Colonic mucosa (tissue), 4 donors: ENCODE results near the gene ARL6. TPM values are rescaled to one million over a fixed set of nuclear protein-coding genes. Genes with fewer than 3 reads are reported as not detected.
"Not testable (repeated sequence)": the region's sequence is repeated elsewhere in the genome, so short reads cannot be mapped to it uniquely, and the experiment has no call there.

Source experiments
- DNase-seq: peaks from one replicate; pipeline ENCODE4 v3.0.0-alpha.2; 2020
- H3K27ac ChIP-seq: fragments of 200-600 bp; one replicate; pipeline ENCODE4 v1.8.0; 2021
- H3K27me3 ChIP-seq: fragments of 200-600 bp; one replicate; pipeline ENCODE4 v1.8.0; 2021
- H3K36me3 ChIP-seq: fragments of 200-600 bp; one replicate; pipeline ENCODE4 v1.8.0; 2021
- H3K4me1 ChIP-seq: fragments of 200-600 bp; one replicate; pipeline ENCODE4 v1.8.0; 2021; ENCODE audit warnings: mild to moderate bottlenecking
- H3K4me3 ChIP-seq: fragments of 200-600 bp; one replicate; pipeline ENCODE4 v1.8.0; 2021
- H3K9ac ChIP-seq, 2 donors: one replicate each; pipeline ENCODE4 v1.7.0; 2013; ENCODE audit warnings: control low read depth in 2 of 2, low read depth in 2 of 2, low read length in 2 of 2
- H3K9me3 ChIP-seq: fragments of 200-600 bp; one replicate; pipeline ENCODE4 v1.8.0; 2021
- intact Hi-C: fragments of 100-400 bp; cut with DNase I; formaldehyde crosslinking; loops from one replicate; pipeline ENCODE4 v1.14.1; 2022
- total RNA-seq, 2 donors: library from RNA; stranded (reverse); fragmentation: NEBNext Ultra II Directional in 1 of 2; extraction: Animal tissue kit (Norgen Biotek cat#: 25700) in 1 of 2; gene quantifications; one replicate each; pipeline ENCODE4 v1.2.1, GENCODE V29; 2021
- TF ChIP-seq, protein P1 (sequence below): fragments of 200-600 bp; IDR thresholded peaks from one replicate; pipeline ENCODE4 v1.8.0; 2022; ENCODE audit warnings: antibody characterized with exemption, mild to moderate bottlenecking
- donor health status: healthy.
- donor health status: DM: no; HTN: no; CAD: no.
- donor health status: DM: no; HTN: no; CAD: no.

ARL6 gene
- total RNA-seq, 2 donors from 2014 or later, result 2.8 to 3.5 TPM

- TF ChIP-seq, protein P1, sequence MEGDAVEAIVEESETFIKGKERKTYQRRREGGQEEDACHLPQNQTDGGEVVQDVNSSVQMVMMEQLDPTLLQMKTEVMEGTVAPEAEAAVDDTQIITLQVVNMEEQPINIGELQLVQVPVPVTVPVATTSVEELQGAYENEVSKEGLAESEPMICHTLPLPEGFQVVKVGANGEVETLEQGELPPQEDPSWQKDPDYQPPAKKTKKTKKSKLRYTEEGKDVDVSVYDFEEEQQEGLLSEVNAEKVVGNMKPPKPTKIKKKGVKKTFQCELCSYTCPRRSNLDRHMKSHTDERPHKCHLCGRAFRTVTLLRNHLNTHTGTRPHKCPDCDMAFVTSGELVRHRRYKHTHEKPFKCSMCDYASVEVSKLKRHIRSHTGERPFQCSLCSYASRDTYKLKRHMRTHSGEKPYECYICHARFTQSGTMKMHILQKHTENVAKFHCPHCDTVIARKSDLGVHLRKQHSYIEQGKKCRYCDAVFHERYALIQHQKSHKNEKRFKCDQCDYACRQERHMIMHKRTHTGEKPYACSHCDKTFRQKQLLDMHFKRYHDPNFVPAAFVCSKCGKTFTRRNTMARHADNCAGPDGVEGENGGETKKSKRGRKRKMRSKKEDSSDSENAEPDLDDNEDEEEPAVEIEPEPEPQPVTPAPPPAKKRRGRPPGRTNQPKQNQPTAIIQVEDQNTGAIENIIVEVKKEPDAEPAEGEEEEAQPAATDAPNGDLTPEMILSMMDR, result no peak
- no peak overlapping the region for H3K27ac ChIP-seq
- no peaks in the 10 kb centered on the region for H3K9me3 ChIP-seq
- no peaks in the 10 kb centered on the region for H3K27me3 ChIP-seq
- no peaks in the 10 kb centered on the region for H3K4me1 ChIP-seq
- intact Hi-C loops, result loop anchor here (10.0 kb wide), 1 partner anchor 147 kb away; the partner anchor contains the start of gene RIOX2
- DNase-seq, result no peak
- H3K36me3 ChIP-seq, result no peaks in the 10 kb centered on the region
- H3K4me3 ChIP-seq, result no peak overlapping the region
- H3K9ac ChIP-seq, result no peak overlapping the region
Measured at GRCh38 chr3:97827741-97828471, 63.3 kb downstream of the ARL6 start.

- H3K9me3 ChIP-seq, result no peaks in the 10 kb centered on the region
- H3K27ac ChIP-seq, result no peak overlapping the region
- no peak overlapping the region for H3K9ac ChIP-seq
- intact Hi-C loops, result loop anchor here (10.0 kb wide), 1 partner anchor 146 kb away; the partner anchor contains the start of gene RIOX2
- no peak overlapping the region for H3K4me3 ChIP-seq
- no peaks in the 10 kb centered on the region for H3K36me3 ChIP-seq
- H3K27me3 ChIP-seq, result no peaks in the 10 kb centered on the region
- H3K4me1 ChIP-seq, result no peaks in the 10 kb centered on the region
- TF ChIP-seq, protein P1, result no peak
- DNase-seq, result no peak
Measured at GRCh38 chr3:97829198-97829597, 64.6 kb downstream of the ARL6 start.

GRCh38 chr3:97830638-97831037 lies 66.1 kb downstream of the ARL6 start:
- Histone ChIP-seq H3K4me1 (no peaks in the 10 kb centered on the region), H3K27me3 (no peaks in the 10 kb centered on the region), H3K9ac (no peak overlapping the region), H3K36me3 (no peaks in the 10 kb centered on the region), H3K4me3 (no peak overlapping the region), H3K27ac (no peak overlapping the region), H3K9me3 (no peaks in the 10 kb centered on the region)
- intact Hi-C loops, result no loop called here
- no peak for DNase-seq
- TF ChIP-seq, protein P1, result no peak

DNA sequence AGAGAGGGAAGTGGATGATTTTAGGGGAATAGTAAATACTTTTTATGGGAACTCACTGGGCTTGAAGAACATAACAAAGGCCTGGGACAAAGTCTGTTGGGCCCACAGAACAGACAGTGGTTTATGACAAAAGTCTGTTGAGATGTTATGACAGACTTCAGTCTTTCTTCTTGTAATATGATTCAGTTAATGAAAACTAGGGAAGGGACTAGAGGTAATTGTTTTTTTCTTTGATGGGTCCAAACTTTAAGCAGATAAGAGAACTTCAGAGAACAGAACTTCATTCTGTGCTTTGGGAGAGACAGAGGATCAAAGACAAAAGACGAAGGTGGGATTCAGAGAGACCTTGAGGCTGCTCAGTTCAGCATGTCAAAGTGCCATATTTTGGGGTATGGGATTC lies 66.6 kb downstream of the ARL6 start:
- DNase-seq, result no peak
- Histone ChIP-seq H3K4me1 (no peaks in the 10 kb centered on the region), H3K4me3 (no peak overlapping the region), H3K9me3 (no peaks in the 10 kb centered on the region), H3K27me3 (no peaks in the 10 kb centered on the region), H3K9ac (no peak overlapping the region), H3K27ac (no peak overlapping the region), H3K36me3 (no peaks in the 10 kb centered on the region)
- intact Hi-C loops, result no loop called here
- TF ChIP-seq, protein P1, result no peak

DNA sequence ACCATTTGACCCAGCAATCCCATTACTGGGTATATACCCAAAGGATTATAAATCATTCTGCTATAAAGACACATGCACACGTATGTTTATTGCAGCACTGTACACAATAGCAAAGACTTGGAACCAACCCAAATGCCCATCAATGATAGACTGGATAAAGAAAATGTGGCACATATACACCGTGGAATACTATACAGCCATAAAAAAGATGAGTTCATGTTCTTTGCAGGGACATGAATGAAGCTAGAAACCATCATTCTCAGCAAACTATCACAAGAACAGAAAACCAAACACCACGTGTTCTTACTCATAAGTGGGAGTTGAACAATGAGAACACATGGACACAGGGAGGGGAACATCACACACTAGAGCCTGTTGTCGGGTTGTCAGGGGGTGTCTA lies 68.6 kb downstream of the ARL6 start:
- H3K4me1 ChIP-seq, H3K27me3 ChIP-seq, H3K36me3 ChIP-seq, H3K4me3 ChIP-seq, DNase-seq, intact Hi-C loops, H3K27ac ChIP-seq, H3K9ac ChIP-seq, H3K9me3 ChIP-seq: not testable (repeated sequence)

DNA sequence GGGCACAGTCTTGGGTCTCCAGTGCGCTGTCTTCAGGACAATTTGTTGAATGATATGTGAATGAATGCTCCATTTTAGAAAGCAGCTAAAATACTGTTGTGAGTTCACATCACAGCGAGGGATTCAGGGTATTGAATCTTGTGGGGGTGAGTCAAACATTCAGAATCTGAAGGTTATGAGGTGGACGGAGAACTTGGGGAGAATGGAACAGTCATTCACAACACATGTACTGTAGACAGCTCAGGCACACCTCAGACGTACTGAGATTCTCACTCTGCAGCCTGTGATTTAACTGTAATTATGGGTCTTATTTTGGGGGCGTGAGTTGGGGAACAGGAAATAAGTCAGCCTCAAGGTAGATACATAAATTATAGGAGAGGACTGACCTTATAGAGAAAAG lies 71.2 kb downstream of the ARL6 start:
- H3K9me3 ChIP-seq, result no peaks in the 10 kb centered on the region
- no peaks in the 10 kb centered on the region for H3K36me3 ChIP-seq
- no peak overlapping the region for H3K27ac ChIP-seq
- H3K4me1 ChIP-seq, result no peaks in the 10 kb centered on the region
- TF ChIP-seq, protein P1, result no peak
- H3K9ac ChIP-seq, result no peak overlapping the region
- no peaks in the 10 kb centered on the region for H3K27me3 ChIP-seq
- intact Hi-C loops, result no loop called here
- no peak overlapping the region for H3K4me3 ChIP-seq
- no peak for DNase-seq
